AG09309 (cell line): ENCODE measurements around the gene TTC16.
A peak's percentile ranks its signal among the peaks of the same experiment; 100 is the strongest.

Source experiments
- DNase-seq: peaks from one replicate; pipeline ENCODE4 v3.0.0-alpha.2; 2010; ENCODE audit warnings: low read depth
- H3K4me3 ChIP-seq: 2 replicates; pipeline ENCODE4 v1.5.1; 2011; ENCODE audit warnings: mild to moderate bottlenecking, low read depth, low read length, moderate library complexity; ENCODE audit not compliant: control insufficient read depth
- CTCF ChIP-seq: IDR thresholded peaks from 2 replicates; pipeline ENCODE4 v1.5.1; 2011; ENCODE audit warnings: mild to moderate bottlenecking, low read depth, low read length, inconsistent platforms; ENCODE audit not compliant: insufficient read depth, control insufficient read depth; ENCODE audit errors: missing control alignments

Gene TTC16

GRCh38 chr9:127739614-127740330 lies 23.9 kb downstream of the TTC16 start:
- no peak for TF ChIP-seq CTCF
- no peak for DNase-seq
- H3K4me3 ChIP-seq, result no peak overlapping the region

GRCh38 chr9:127741831-127742434 lies 26.1 kb downstream of the TTC16 start:
- DNase-seq, result no peak
- no peak overlapping the region; the same call in none of the 2 replicates for H3K4me3 ChIP-seq
- TF ChIP-seq CTCF, result no peak

- no peak for TF ChIP-seq CTCF
- DNase-seq, result no peak
- peak overlapping the region; percentile 21 for H3K4me3 ChIP-seq
Observed at GRCh38 chr9:127742435-127743088, 26.7 kb downstream of the TTC16 start.

- no peak for TF ChIP-seq CTCF
- DNase-seq, result no peak
Observed at GRCh38 chr9:127744398-127745110, 28.7 kb downstream of the TTC16 start.

GRCh38 chr9:127746959-127747569 lies 31.2 kb downstream of the TTC16 start:
- TF ChIP-seq CTCF, result no peak
- no peak overlapping the region for H3K4me3 ChIP-seq
- DNase-seq, result no peak

More at GRCh38 chr9:127744398-127745110, 28.7 kb downstream of the TTC16 start:
- no peak overlapping the region for H3K4me3 ChIP-seq

GRCh38 chr9:127749090-127749787 lies 33.4 kb downstream of the TTC16 start:
- TF ChIP-seq CTCF, result no peak
- no peak for DNase-seq
- H3K4me3 ChIP-seq, result no peak overlapping the region
